ENCODE results near the gene CDK5RAP2.
"Not testable (repeated sequence)": the region's sequence is repeated elsewhere in the genome, so short reads cannot be mapped to it uniquely, and the experiment has no call there.

CDK5RAP2 gene

DNA sequence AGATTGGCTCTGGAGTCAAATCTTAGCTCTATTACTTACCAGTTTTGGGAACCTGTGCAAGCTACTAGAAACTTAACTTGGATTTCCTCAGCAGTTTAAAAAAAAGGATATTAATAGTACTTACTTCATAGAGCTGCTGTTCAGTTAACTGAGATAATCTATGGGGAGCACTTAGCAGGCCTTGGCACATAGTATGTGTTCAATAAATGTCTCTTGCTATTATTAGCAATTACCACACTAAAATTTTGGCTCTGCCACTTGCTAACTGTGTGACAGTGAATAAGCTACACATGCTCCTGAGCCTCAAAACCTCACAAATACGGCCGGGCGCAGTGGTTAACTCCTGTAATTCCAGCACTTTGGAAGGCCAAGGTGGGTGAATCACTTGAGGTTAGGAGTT, 55.9 kb downstream of the CDK5RAP2 start:
- TF ChIP-seq, protein P1, sequence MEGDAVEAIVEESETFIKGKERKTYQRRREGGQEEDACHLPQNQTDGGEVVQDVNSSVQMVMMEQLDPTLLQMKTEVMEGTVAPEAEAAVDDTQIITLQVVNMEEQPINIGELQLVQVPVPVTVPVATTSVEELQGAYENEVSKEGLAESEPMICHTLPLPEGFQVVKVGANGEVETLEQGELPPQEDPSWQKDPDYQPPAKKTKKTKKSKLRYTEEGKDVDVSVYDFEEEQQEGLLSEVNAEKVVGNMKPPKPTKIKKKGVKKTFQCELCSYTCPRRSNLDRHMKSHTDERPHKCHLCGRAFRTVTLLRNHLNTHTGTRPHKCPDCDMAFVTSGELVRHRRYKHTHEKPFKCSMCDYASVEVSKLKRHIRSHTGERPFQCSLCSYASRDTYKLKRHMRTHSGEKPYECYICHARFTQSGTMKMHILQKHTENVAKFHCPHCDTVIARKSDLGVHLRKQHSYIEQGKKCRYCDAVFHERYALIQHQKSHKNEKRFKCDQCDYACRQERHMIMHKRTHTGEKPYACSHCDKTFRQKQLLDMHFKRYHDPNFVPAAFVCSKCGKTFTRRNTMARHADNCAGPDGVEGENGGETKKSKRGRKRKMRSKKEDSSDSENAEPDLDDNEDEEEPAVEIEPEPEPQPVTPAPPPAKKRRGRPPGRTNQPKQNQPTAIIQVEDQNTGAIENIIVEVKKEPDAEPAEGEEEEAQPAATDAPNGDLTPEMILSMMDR (IDR thresholded peaks at IDR 0.05): no peak
- Mint-ChIP-seq H3K27me3 (ENCODE audit: low read depth, poor library complexity) (peaks cover 5% of the 10 kb centered on the region), H3K27ac (no peak overlapping the region), H3K4me1 (no peaks in the 10 kb centered on the region), H3K4me3 (no peak overlapping the region), H3K9me3 (no peaks in the 10 kb centered on the region), H3K36me3 (ENCODE audit: low read depth) (peaks cover 82% of the 10 kb centered on the region)
- no peak for DNase-seq

DNA sequence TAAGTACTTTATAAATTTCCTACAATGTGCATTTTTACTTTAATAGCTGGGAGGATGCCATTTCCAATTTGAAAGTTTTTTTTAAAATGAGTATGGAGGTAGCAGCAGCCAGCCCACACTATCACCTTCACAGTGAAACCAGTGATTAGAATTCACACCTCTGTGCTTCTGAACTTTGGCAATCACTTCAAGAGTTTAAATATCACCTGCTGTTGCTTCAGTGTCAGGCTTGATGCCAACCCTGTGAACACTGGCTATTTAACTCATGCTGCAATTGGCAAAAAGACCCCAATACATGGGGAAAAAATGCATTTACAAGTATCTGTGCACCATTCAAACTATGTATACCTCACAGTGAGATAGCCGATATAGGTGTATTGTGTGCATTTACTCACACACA, 57.4 kb downstream of the CDK5RAP2 start:
- no peaks in the 10 kb centered on the region for H3K4me1 Mint-ChIP-seq
- peaks cover 79% of the 10 kb centered on the region for H3K36me3 Mint-ChIP-seq (ENCODE audit: low read depth)
- no peak overlapping the region for H3K4me3 Mint-ChIP-seq
- no peak overlapping the region for H3K27ac Mint-ChIP-seq
- no peaks in the 10 kb centered on the region for H3K9me3 Mint-ChIP-seq
- H3K27me3 Mint-ChIP-seq (ENCODE audit: low read depth, poor library complexity): peaks cover 2% of the 10 kb centered on the region
- TF ChIP-seq, protein P1 (IDR thresholded peaks at IDR 0.05): no peak
- DNase-seq: no peak

DNA sequence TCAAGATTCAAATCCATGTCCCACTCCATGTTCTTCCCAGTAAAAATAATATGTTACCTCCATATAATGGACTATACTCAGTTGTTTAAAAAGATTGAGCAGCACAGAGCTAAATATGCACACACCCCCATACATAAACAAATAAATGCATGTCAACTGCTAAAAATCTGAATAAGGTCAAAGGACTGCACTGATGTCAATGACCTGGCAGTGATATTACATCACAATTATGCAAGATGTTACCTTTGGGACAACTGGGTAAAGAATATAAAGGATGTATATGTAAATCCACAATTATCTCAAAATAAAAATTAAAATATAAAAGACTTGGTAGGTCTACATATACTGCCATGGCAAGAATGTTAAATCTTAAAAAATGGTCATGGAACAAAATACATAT, 57.9 kb downstream of the CDK5RAP2 start:
- no peaks in the 10 kb centered on the region for H3K4me1 Mint-ChIP-seq
- TF ChIP-seq, protein P1 (IDR thresholded peaks at IDR 0.05): no peak

DNA sequence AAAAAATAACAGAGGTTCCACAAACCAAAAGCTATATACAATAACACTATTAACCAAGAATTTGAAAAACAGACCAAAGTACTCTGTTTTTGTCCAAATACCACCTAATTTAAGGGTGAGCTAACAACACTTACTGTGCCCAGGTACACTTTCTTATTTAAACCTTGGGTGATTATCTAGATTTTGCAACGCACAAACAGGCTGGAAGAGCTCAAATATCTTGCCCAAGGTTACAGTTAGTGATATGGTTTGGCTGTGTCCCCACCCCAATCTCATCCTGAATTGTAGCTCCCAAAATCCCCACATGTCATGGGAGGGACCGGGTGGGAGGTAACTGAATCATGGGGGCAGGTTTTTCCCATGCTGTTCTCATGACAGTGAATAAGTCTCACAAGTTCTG, 58.9 kb downstream of the CDK5RAP2 start:
- no peak for DNase-seq
- peaks cover 2% of the 10 kb centered on the region for H3K27me3 Mint-ChIP-seq (ENCODE audit: low read depth, poor library complexity)
- H3K9me3 Mint-ChIP-seq: no peaks in the 10 kb centered on the region
- no peak overlapping the region for H3K4me3 Mint-ChIP-seq
- H3K36me3 Mint-ChIP-seq (ENCODE audit: low read depth): peaks cover 79% of the 10 kb centered on the region
- TF ChIP-seq, protein P1 (IDR thresholded peaks at IDR 0.05): no peak
- H3K27ac Mint-ChIP-seq: no peak overlapping the region
- no peaks in the 10 kb centered on the region for H3K4me1 Mint-ChIP-seq

More for the DNA sequence above, 57.9 kb downstream of the CDK5RAP2 start:
- H3K36me3 Mint-ChIP-seq (ENCODE audit: low read depth): peaks cover 79% of the 10 kb centered on the region
- H3K9me3 Mint-ChIP-seq: no peaks in the 10 kb centered on the region
- no peak for DNase-seq
- H3K27ac Mint-ChIP-seq: no peak overlapping the region
- H3K4me3 Mint-ChIP-seq: no peak overlapping the region
- peaks cover 2% of the 10 kb centered on the region for H3K27me3 Mint-ChIP-seq (ENCODE audit: low read depth, poor library complexity)

DNA sequence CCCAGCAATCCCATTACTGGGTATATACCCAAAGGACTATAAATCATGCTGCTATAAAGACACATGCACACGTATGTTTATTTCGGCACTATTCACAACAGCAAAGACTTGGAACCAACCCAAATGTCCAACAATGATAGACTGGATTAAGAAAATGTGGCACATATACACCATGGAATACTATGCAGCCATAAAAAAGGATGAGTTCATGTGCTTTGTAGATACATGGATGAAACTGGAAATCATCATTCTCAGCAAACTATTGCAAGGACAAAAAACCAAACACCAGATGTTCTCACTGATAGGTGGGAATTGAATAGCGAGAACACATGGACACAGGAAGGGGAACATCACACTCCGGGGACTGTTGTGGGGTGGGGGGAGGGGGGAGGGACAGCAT, 64.0 kb downstream of the CDK5RAP2 start:
- not testable (repeated sequence) for H3K4me1 Mint-ChIP-seq; H3K9me3 Mint-ChIP-seq; H3K27me3 Mint-ChIP-seq (ENCODE audit: low read depth, poor library complexity); H3K27ac Mint-ChIP-seq; H3K4me3 Mint-ChIP-seq; DNase-seq
- H3K36me3 Mint-ChIP-seq (ENCODE audit: low read depth): peaks cover 82% of the 10 kb centered on the region

DNA sequence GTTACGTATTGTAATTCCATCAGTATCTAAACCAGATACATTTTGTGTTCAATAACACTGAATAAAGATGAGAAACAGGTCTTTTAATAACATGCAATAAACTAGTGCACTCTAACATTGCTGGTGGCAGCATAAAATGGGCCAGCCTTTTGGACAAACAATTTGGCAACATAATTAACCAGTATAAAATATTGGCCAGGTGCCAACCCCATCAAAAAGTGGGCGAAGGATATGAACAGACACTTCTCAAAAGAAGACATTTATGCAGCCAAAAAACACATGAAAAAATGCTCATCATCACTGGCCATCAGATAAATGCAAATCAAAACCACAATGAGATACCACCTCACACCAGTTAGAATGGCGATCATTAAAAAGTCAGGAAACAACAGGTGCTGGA, 64.5 kb downstream of the CDK5RAP2 start:
- H3K4me1 Mint-ChIP-seq; H3K4me3 Mint-ChIP-seq; DNase-seq; H3K27ac Mint-ChIP-seq; H3K27me3 Mint-ChIP-seq (ENCODE audit: low read depth, poor library complexity); H3K9me3 Mint-ChIP-seq: not testable (repeated sequence)
- peaks cover 82% of the 10 kb centered on the region for H3K36me3 Mint-ChIP-seq (ENCODE audit: low read depth)

DNA sequence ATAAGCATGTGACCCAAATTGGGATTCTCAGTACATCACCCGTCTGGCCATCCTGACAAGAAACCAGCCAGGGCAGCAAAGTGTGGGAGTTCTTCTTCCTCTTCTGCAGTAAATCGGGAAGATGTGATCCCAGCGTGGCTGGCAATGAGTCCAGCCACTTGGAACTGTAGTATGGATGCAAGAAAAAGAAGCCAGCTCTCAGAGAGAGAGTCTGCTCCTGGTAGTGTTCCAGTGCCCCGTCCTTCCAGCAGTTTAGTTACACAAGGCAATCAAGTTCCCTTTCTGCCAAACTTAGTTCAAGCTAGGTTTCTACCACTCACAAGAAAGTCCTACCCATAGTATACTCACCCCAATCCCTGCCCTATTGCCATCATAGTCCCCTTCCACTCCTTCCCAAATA, 65.6 kb downstream of the CDK5RAP2 start:
- H3K4me1 Mint-ChIP-seq: no peaks in the 10 kb centered on the region
- no peak overlapping the region for H3K27ac Mint-ChIP-seq
- peaks cover 88% of the 10 kb centered on the region for H3K36me3 Mint-ChIP-seq (ENCODE audit: low read depth)

More for the DNA sequence above, 65.6 kb downstream of the CDK5RAP2 start:
- Mint-ChIP-seq H3K9me3 (peaks cover 8% of the 10 kb centered on the region), H3K4me3 (no peak overlapping the region), H3K27me3 (ENCODE audit: low read depth, poor library complexity) (no peaks in the 10 kb centered on the region)
- no peak for DNase-seq
- TF ChIP-seq, protein P1 (IDR thresholded peaks at IDR 0.05): no peak
